Parathyroid adenoma (tissue), 2 donors: ENCODE results near the gene EMC7.

Experiments used
- H2AFZ ChIP-seq: fragments of 300-600 bp; sonication (generic); one replicate; pipeline ENCODE4 v1.7.0; 2017; ENCODE audit warnings: antibody characterized with exemption, mild to moderate bottlenecking
- H3K27ac ChIP-seq: fragments of 300-600 bp; sonication (generic); one replicate; pipeline ENCODE4 v1.7.0; 2017
- H3K27me3 ChIP-seq: fragments of 300-600 bp; sonication (generic); one replicate; pipeline ENCODE4 v1.7.0; 2017; ENCODE audit warnings: low read length; ENCODE audit not compliant: control insufficient read depth, insufficient read depth
- H3K36me3 ChIP-seq: fragments of 300-600 bp; sonication (generic); one replicate; pipeline ENCODE4 v1.7.0; 2017; ENCODE audit warnings: low read length; ENCODE audit not compliant: control insufficient read depth, insufficient read depth
- H3K4me1 ChIP-seq: fragments of 300-600 bp; sonication (generic); one replicate; pipeline ENCODE4 v1.7.0; 2017; ENCODE audit warnings: control low read depth
- H3K4me2 ChIP-seq: fragments of 300-600 bp; sonication (generic); one replicate; pipeline ENCODE4 v1.7.0; 2017; ENCODE audit warnings: low read length
- H3K4me3 ChIP-seq: fragments of 300-600 bp; sonication (generic); one replicate; pipeline ENCODE4 v1.7.0; 2017; ENCODE audit warnings: low read depth, low read length
- H3K79me2 ChIP-seq: fragments of 300-600 bp; sonication (generic); one replicate; pipeline ENCODE4 v1.7.0; 2017; ENCODE audit warnings: control low read depth
- H3K9ac ChIP-seq: fragments of 300-600 bp; sonication (generic); one replicate; pipeline ENCODE4 v1.7.0; 2017; ENCODE audit warnings: mild to moderate bottlenecking
- H3K9me3 ChIP-seq: fragments of 300-600 bp; sonication (generic); one replicate; pipeline ENCODE4 v1.7.0; 2017; ENCODE audit warnings: low read length; ENCODE audit not compliant: control insufficient read depth
- CTCF ChIP-seq: fragments of 300-600 bp; sonication (generic); IDR thresholded peaks from one replicate; pipeline ENCODE4 v1.7.0; 2017; ENCODE audit warnings: antibody characterized with exemption, mild to moderate bottlenecking
- donor health status: primary hyperparathyroidism.

EMC7 gene

GRCh38 chr15:34043391-34043790, 58.3 kb downstream of the EMC7 start:
- H3K4me2 ChIP-seq = no peak overlapping the region
- H3K4me1 ChIP-seq = no peaks in the 10 kb centered on the region
- H3K79me2 ChIP-seq = no peaks in the 10 kb centered on the region
- TF ChIP-seq CTCF = no peak
- H3K36me3 ChIP-seq = no peaks in the 10 kb centered on the region
- H3K4me3 ChIP-seq = no peak overlapping the region
- no peaks in the 10 kb centered on the region for H3K9me3 ChIP-seq
- no peak overlapping the region for H3K9ac ChIP-seq
- no peaks in the 10 kb centered on the region for H3K27me3 ChIP-seq
- no peak overlapping the region for H3K27ac ChIP-seq
- H2AFZ ChIP-seq = no peak overlapping the region

GRCh38 chr15:34039790-34040113, 61.9 kb downstream of the EMC7 start:
- Histone ChIP-seq H3K79me2 (no peaks in the 10 kb centered on the region), H3K9me3 (no peaks in the 10 kb centered on the region), H3K4me2 (no peak overlapping the region), H3K27me3 (no peaks in the 10 kb centered on the region), H3K27ac (no peak overlapping the region), H3K4me1 (no peaks in the 10 kb centered on the region), H3K4me3 (peak overlapping the region; percentile 65), H2AFZ (peak overlapping the region; percentile 62), H3K36me3 (no peaks in the 10 kb centered on the region), H3K9ac (no peak overlapping the region)
- TF ChIP-seq CTCF = no peak

GRCh38 chr15:34038871-34039789, 62.5 kb downstream of the EMC7 start, which contains the start of gene AVEN:
AVEN (minus strand) TSS chr15:34039204; CDS start chr15:34039046, 158 bp downstream.
- H3K4me3 ChIP-seq = peak within 1 kb of the TSS; percentile 75
- H3K9ac ChIP-seq = no peak within 1 kb of the TSS
- H3K27ac ChIP-seq = peak within 1 kb of the TSS; percentile 69
- no peaks in the 10 kb centered on the region for H3K36me3 ChIP-seq
- TF ChIP-seq CTCF = no peak
- no peaks in the 10 kb centered on the region for H3K27me3 ChIP-seq
- no peaks in the 10 kb centered on the region for H3K9me3 ChIP-seq
- peak within 1 kb of the TSS; percentile 87 for H2AFZ ChIP-seq
- no peaks in the 10 kb centered on the region for H3K4me1 ChIP-seq
- no peaks in the 10 kb centered on the region for H3K79me2 ChIP-seq
- H3K4me2 ChIP-seq = peak within 1 kb of the TSS; percentile 84

- TF ChIP-seq CTCF = no peak
- peak overlapping the region; percentile 84 for H3K4me2 ChIP-seq
- H3K4me1 ChIP-seq = no peaks in the 10 kb centered on the region
Observed at GRCh38 chr15:34038023-34038870, 63.4 kb downstream of the EMC7 start.

More at GRCh38 chr15:34038023-34038870, 63.4 kb downstream of the EMC7 start:
- H2AFZ ChIP-seq = peak overlapping the region; percentile 87
- peak overlapping the region; percentile 75 for H3K4me3 ChIP-seq
- H3K27me3 ChIP-seq = no peaks in the 10 kb centered on the region
- no peaks in the 10 kb centered on the region for H3K79me2 ChIP-seq
- H3K9ac ChIP-seq = no peak overlapping the region
- no peaks in the 10 kb centered on the region for H3K9me3 ChIP-seq
- no peaks in the 10 kb centered on the region for H3K36me3 ChIP-seq
- H3K27ac ChIP-seq = peak overlapping the region; percentile 69
